ENCODE measurements around the gene LEFTY1.
"Not testable (repeated sequence)": the region's sequence is repeated elsewhere in the genome, so short reads cannot be mapped to it uniquely, and the experiment has no call there.

LEFTY1 gene

DNA sequence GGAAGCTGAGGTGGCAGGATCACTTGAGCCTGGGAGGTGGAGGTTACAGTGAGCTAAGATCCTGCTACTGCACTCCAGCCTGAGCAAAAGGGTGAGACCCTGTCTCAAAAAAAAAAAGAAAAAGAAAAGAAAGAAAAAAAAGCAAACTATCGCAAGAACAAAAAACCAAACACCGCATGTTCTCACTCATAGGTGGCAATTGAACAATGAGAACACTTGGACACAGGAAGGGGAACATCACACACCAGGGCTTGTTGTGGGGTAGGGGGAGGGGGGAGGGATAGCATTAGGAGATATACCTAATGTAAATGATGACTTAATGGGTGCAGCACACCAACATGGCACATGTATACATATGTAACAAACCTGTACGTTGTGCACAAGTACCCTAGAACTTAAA lies 40.5 kb upstream of the LEFTY1 start:
- not testable (repeated sequence) for H4K8ac ChIP-seq (ENCODE audit: low read depth, low read length); H3K79me1 ChIP-seq (ENCODE audit: low read depth, low read length); H2BK12ac ChIP-seq (ENCODE audit: low read length); H3K14ac ChIP-seq (ENCODE audit: low read length); H3K23ac ChIP-seq (ENCODE audit: low read depth, low read length, poor library complexity); H3K36me3 ChIP-seq (replicated peaks in 1 of 2; ENCODE audit: control insufficient read depth in 2 of 2, insufficient read depth in 2 of 2, low read length in 2 of 2); H3K9me3 ChIP-seq (replicated peaks in 1 of 2; ENCODE audit: control insufficient read depth in 2 of 2, insufficient read depth in 1 of 2, low read depth in 1 of 2, low read length in 2 of 2); H3K4me3 ChIP-seq (ENCODE audit: low read length in 2 of 2); H4K91ac ChIP-seq (ENCODE audit: low read depth, low read length, poor library complexity); H3K4ac ChIP-seq (ENCODE audit: low read length); H3K4me1 ChIP-seq (ENCODE audit: control insufficient read depth in 2 of 2, insufficient read depth in 1 of 2, low read depth in 1 of 2, low read length in 2 of 2); H2BK15ac ChIP-seq (ENCODE audit: low read length); H3K9ac ChIP-seq (ENCODE audit: low read depth, low read length, poor library complexity); H3K27ac ChIP-seq (replicated peaks; ENCODE audit: low read length); H3K4me2 ChIP-seq (ENCODE audit: insufficient read depth, low read length, poor library complexity, severe bottlenecking); H2BK5ac ChIP-seq (ENCODE audit: low read length); H2AFZ ChIP-seq (ENCODE audit: low read length); H2AK5ac ChIP-seq (ENCODE audit: low read depth, low read length); DNase-seq (ENCODE audit: low spot score); H2BK120ac ChIP-seq (ENCODE audit: low read depth, low read length); H3K18ac ChIP-seq (ENCODE audit: low read length); H3K27me3 ChIP-seq (ENCODE audit: control insufficient read depth in 3 of 3, insufficient read depth in 3 of 3, low read depth in 1 of 3, low read length in 3 of 3)
- no CpG with 5 or more reads among the region's 3 CpGs for WGBS, 2 donors (ENCODE audit: extremely low coverage in 2 of 2, insufficient read length in 2 of 2, insufficient replicate concordance in 1 of 2)

DNA sequence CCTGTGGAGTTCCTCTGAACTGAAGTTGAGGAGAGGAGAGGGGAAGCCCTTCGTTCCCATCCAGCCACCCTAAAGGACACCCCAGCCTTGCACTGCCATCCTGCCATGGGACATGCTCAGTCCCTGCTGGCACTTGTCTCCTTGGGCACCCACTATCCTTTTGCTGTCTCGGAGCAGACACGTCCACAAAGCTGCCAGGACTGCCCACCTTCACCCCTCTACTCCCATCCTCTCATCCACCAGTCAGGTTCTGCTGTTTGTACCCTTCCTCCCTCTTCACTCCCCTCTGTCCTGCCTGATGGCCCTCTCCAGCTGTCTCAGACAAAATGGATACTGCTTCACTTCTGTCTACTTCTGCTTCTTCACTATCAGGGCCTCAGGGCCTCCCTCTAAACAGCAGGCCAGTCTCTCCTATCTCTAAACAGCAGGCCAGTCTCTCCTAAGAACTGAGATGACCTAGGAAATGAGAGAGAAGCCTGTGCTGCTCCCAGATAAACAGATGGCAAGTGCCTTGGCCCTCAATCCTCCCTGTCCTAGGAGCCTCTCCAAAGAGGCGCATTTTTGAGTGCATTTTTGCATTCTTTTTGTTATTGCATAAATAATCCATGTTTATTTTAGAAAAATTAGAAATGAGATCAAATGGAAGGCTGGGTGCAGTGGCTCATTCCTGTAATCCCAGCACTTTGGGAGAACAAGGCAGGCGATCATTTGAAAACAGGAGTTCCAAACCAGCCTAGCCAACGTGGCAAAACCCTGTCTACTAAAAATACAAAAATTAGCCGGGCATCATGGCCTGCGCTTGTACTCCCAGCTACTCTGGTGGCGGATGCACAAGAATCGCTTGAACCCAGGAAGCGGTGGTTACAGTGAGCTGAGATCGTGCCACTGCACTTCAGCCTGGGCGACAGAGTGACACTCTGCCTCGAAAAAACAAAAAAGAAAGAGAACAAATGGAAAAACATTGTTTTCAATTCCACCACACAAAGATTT lies 39.5 kb upstream of the LEFTY1 start:
- Histone ChIP-seq H4K91ac (ENCODE audit: low read depth, low read length, poor library complexity) (no peak overlapping the region), H3K4me3 (ENCODE audit: low read length in 2 of 2) (peak overlapping the region in 1 of 2 donors; percentile 61)

GRCh38 chr1:225926551-225927113 lies 37.7 kb upstream of the LEFTY1 start:
- Histone ChIP-seq H2AFZ (ENCODE audit: low read length) (peak overlapping the region; percentile 73), H3K9ac (ENCODE audit: low read depth, low read length, poor library complexity) (no peak overlapping the region), H3K79me1 (ENCODE audit: low read depth, low read length) (peaks cover 12% of the 10 kb centered on the region), H4K91ac (ENCODE audit: low read depth, low read length, poor library complexity) (no peak overlapping the region), H3K14ac (ENCODE audit: low read length) (no peak overlapping the region), H4K8ac (ENCODE audit: low read depth, low read length) (no peak overlapping the region), H3K27ac (replicated peaks; ENCODE audit: low read length) (no peak overlapping the region), H3K9me3 (replicated peaks in 1 of 2; ENCODE audit: control insufficient read depth in 2 of 2, insufficient read depth in 1 of 2, low read depth in 1 of 2, low read length in 2 of 2) (no peaks in the 10 kb centered on the region), H2BK120ac (ENCODE audit: low read depth, low read length) (no peak overlapping the region), H3K23ac (ENCODE audit: low read depth, low read length, poor library complexity) (no peak overlapping the region), H2BK12ac (ENCODE audit: low read length) (no peak overlapping the region), H3K4me1 (ENCODE audit: control insufficient read depth in 2 of 2, insufficient read depth in 1 of 2, low read depth in 1 of 2, low read length in 2 of 2) (peaks cover 3 to 4% of the 10 kb centered on the region in 2 donors), H2BK5ac (ENCODE audit: low read length) (no peak overlapping the region), H3K18ac (ENCODE audit: low read length) (no peak overlapping the region), H2BK15ac (ENCODE audit: low read length) (no peak overlapping the region), H3K4me2 (ENCODE audit: insufficient read depth, low read length, poor library complexity, severe bottlenecking) (no peak overlapping the region), H3K27me3 (ENCODE audit: control insufficient read depth in 3 of 3, insufficient read depth in 3 of 3, low read depth in 1 of 3, low read length in 3 of 3) (no peaks in the 10 kb centered on the region), H2AK5ac (ENCODE audit: low read depth, low read length) (no peak overlapping the region), H3K4me3 (ENCODE audit: low read length in 2 of 2) (no peak overlapping the region), H3K36me3 (replicated peaks in 1 of 2; ENCODE audit: control insufficient read depth in 2 of 2, insufficient read depth in 2 of 2, low read length in 2 of 2) (peaks cover 8 to 13% of the 10 kb centered on the region in 2 donors), H3K4ac (ENCODE audit: low read length) (no peak overlapping the region)
- DNase-seq (ENCODE audit: low spot score): no peak
- no CpG with 5 or more reads among the region's 3 CpGs for WGBS, 2 donors (ENCODE audit: extremely low coverage in 2 of 2, insufficient read length in 2 of 2, insufficient replicate concordance in 1 of 2)

More for the DNA sequence above, 39.5 kb upstream of the LEFTY1 start:
- Histone ChIP-seq H3K27ac (replicated peaks; ENCODE audit: low read length) (no peak overlapping the region), H2BK120ac (ENCODE audit: low read depth, low read length) (no peak overlapping the region), H3K9ac (ENCODE audit: low read depth, low read length, poor library complexity) (no peak overlapping the region), H3K4me2 (ENCODE audit: insufficient read depth, low read length, poor library complexity, severe bottlenecking) (no peak overlapping the region), H3K18ac (ENCODE audit: low read length) (no peak overlapping the region), H2AK5ac (ENCODE audit: low read depth, low read length) (no peak overlapping the region), H3K36me3 (replicated peaks in 1 of 2; ENCODE audit: control insufficient read depth in 2 of 2, insufficient read depth in 2 of 2, low read length in 2 of 2) (no peaks in the 10 kb centered on the region), H3K9me3 (replicated peaks in 1 of 2; ENCODE audit: control insufficient read depth in 2 of 2, insufficient read depth in 1 of 2, low read depth in 1 of 2, low read length in 2 of 2) (no peaks in the 10 kb centered on the region), H2BK5ac (ENCODE audit: low read length) (no peak overlapping the region), H3K23ac (ENCODE audit: low read depth, low read length, poor library complexity) (peak overlapping the region; percentile 6), H3K27me3 (ENCODE audit: control insufficient read depth in 3 of 3, insufficient read depth in 3 of 3, low read depth in 1 of 3, low read length in 3 of 3) (no peaks in the 10 kb centered on the region), H4K8ac (ENCODE audit: low read depth, low read length) (peak overlapping the region; percentile 5), H3K4me1 (ENCODE audit: control insufficient read depth in 2 of 2, insufficient read depth in 1 of 2, low read depth in 1 of 2, low read length in 2 of 2) (peaks cover 0 to 1% of the 10 kb centered on the region in 2 donors), H2AFZ (ENCODE audit: low read length) (peak overlapping the region; percentile 84), H2BK12ac (ENCODE audit: low read length) (no peak overlapping the region), H3K4ac (ENCODE audit: low read length) (no peak overlapping the region), H2BK15ac (ENCODE audit: low read length) (peak overlapping the region; percentile 6), H3K79me1 (ENCODE audit: low read depth, low read length) (peaks cover 3% of the 10 kb centered on the region), H3K14ac (ENCODE audit: low read length) (no peak overlapping the region)
- no peak for DNase-seq (ENCODE audit: low spot score)
- WGBS, 2 donors (ENCODE audit: extremely low coverage in 2 of 2, insufficient read length in 2 of 2, insufficient replicate concordance in 1 of 2): no CpG with 5 or more reads among the region's 14 CpGs

Data from neuronal stem cell (in vitro differentiated cells).